Sigmoid colon (tissue), 4 donors: ENCODE results near the gene PSPC1.

Experiments
- CTCF ChIP-seq, 4 experiments: fragments of 450-650 bp in 3 of 4; fragments of 200-600 bp in 1 of 4; IDR thresholded peaks; one replicate each; pipeline ENCODE4 v1.5.1; 2016 to 2019; ENCODE audit warnings: antibody characterized with exemption in 4 of 4, mild to moderate bottlenecking in 3 of 4, moderate library complexity in 2 of 4
- POLR2AphosphoS5 ChIP-seq, 4 donors: sonication (generic); formaldehyde crosslinking; IDR thresholded peaks; one replicate each; pipeline ENCODE4 v1.6.1; 2017; ENCODE audit warnings: antibody characterized with exemption in 4 of 4

- TF ChIP-seq POLR2AphosphoS5 (IDR thresholded peaks at IDR 0.05) (no peak), CTCF (IDR thresholded peaks at IDR 0.05) (no peak)
These were observed 97.3 kb downstream of the PSPC1 start for GRCh38 chr13:19685437-19685836.
